ENCODE data around the gene PDE7B.

GRCh38 chr6:136037876-136038460 lies 186.5 kb downstream of the PDE7B start:
- TF ChIP-seq CTCF (conservative IDR thresholded peaks at IDR 0.05; ENCODE audit: low read depth, low read length), result no peak
- no peak for TF ChIP-seq EZH2phosphoT487 (IDR thresholded peaks at IDR 0.05; ENCODE audit: borderline replicate concordance, low read length)
